Tibial nerve (tissue), 4 donors: ENCODE results near the gene BTD. TPM values are rescaled to one million over a fixed set of nuclear protein-coding genes. Genes with fewer than 3 reads are reported as not detected.

Experiments used
- DNase-seq, 2 donors: peaks; one replicate each; pipeline ENCODE4 v3.0.0-alpha.2; 2019; ENCODE audit warnings: low spot score in 2 of 2
- H3K27ac ChIP-seq, 4 donors: fragments of 200-600 bp; sonication (generic) in 3 of 4; one replicate each; pipeline ENCODE4 v1.5.1; 2017 to 2019; ENCODE audit warnings: mild to moderate bottlenecking in 1 of 4
- H3K27me3 ChIP-seq, 2 donors: fragments of 200-600 bp; sonication (generic) in 1 of 2; one replicate each; pipeline versions ENCODE4 v1.5.1 to v1.6.0; 2017 to 2019
- H3K36me3 ChIP-seq, 3 donors: fragments of 200-600 bp; sonication (generic); one replicate each; pipeline ENCODE4 v1.5.1; 2018 to 2019
- H3K4me1 ChIP-seq, 4 donors: fragments of 200-600 bp; sonication (generic) in 3 of 4; one replicate each; pipeline ENCODE4 v1.5.1; 2017 to 2019
- H3K4me3 ChIP-seq, 4 donors: fragments of 200-600 bp; sonication (generic) in 3 of 4; one replicate each; pipeline ENCODE4 v1.5.1; 2017 to 2019; ENCODE audit warnings: mild to moderate bottlenecking in 1 of 4, moderate library complexity in 1 of 4
- H3K9me3 ChIP-seq, 4 donors: fragments of 200-600 bp; sonication (generic) in 3 of 4; one replicate each; pipeline ENCODE4 v1.5.1; 2017 to 2019
- CTCF ChIP-seq, 5 experiments: fragments of 200-600 bp in 3 of 5; fragments of 450-650 bp in 2 of 5; sonication (generic) in 3 of 5; IDR thresholded peaks; one replicate each; pipeline ENCODE4 v1.5.1; 2016 to 2019; ENCODE audit warnings: antibody characterized with exemption in 5 of 5, mild to moderate bottlenecking in 3 of 5, moderate library complexity in 2 of 5
- EP300 ChIP-seq, 2 donors: sonication (generic); formaldehyde crosslinking; IDR thresholded peaks; one replicate each; pipeline ENCODE4 v1.6.1; 2017; ENCODE audit warnings: antibody characterized with exemption in 2 of 2, mild to moderate bottlenecking in 1 of 2
- POLR2A ChIP-seq, 2 donors: fragments of 450-650 bp; IDR thresholded peaks; one replicate each; pipeline ENCODE4 v1.6.1; 2017; ENCODE audit warnings: antibody characterized with exemption in 2 of 2, mild to moderate bottlenecking in 2 of 2, moderate library complexity in 2 of 2
- WGBS, 2 donors: methylation state at CpG; one replicate each; pipeline ENCODE4 v1.1.5; 2018; 5-methylcytosine and 5-hydroxymethylcytosine counted together
- total RNA-seq, 4 donors: library from RNA; depleted of rRNA; stranded (reverse); fragments of >200 nt; gene quantifications; one replicate each; pipeline ENCODE4 v1.1.0, GENCODE V29; 2016

The BTD gene
- total RNA-seq, 4 donors from 2014 or later = 14.4 to 50.0 (median 40.2) TPM

- no peaks in the 10 kb centered on the region for H3K27me3 ChIP-seq
- H3K9me3 ChIP-seq = no peaks in the 10 kb centered on the region
- no peak for DNase-seq
- TF ChIP-seq EP300 (IDR thresholded peaks at IDR 0.05) (no peak), POLR2A (IDR thresholded peaks at IDR 0.05) (no peak), CTCF (IDR thresholded peaks at IDR 0.05) (no peak)
- H3K4me1 ChIP-seq = no peaks in the 10 kb centered on the region
- WGBS, 2 donors = 90 to 91% methylated on average over 5 of the region's 5 CpGs
- peaks cover 0 to 40% (median 0%) of the 10 kb centered on the region in 3 donors for H3K36me3 ChIP-seq
- H3K27ac ChIP-seq = no peak overlapping the region
- no peak overlapping the region for H3K4me3 ChIP-seq
Measured at GRCh38 chr3:15665510-15666150, 64.1 kb downstream of the BTD start.

- H3K4me3 ChIP-seq = no peak overlapping the region
- TF ChIP-seq EP300 (IDR thresholded peaks at IDR 0.05) = no peak
- no peak for TF ChIP-seq POLR2A (IDR thresholded peaks at IDR 0.05)
- TF ChIP-seq CTCF (IDR thresholded peaks at IDR 0.05) = no peak
- WGBS, 2 donors = 92 to 93% methylated on average over 5 of the region's 5 CpGs
- no peaks in the 10 kb centered on the region for H3K27me3 ChIP-seq
- H3K27ac ChIP-seq = no peak overlapping the region
- no peaks in the 10 kb centered on the region for H3K9me3 ChIP-seq
- no peak for DNase-seq
- H3K36me3 ChIP-seq = peaks cover 0 to 45% (median 0%) of the 10 kb centered on the region in 3 donors
- no peaks in the 10 kb centered on the region for H3K4me1 ChIP-seq
Measured at GRCh38 chr3:15666277-15666676, 64.7 kb downstream of the BTD start.

GRCh38 chr3:15667484-15667883 is 65.9 kb downstream of the BTD start:
- Histone ChIP-seq H3K9me3 (no peaks in the 10 kb centered on the region), H3K27ac (no peak overlapping the region), H3K36me3 (peaks cover 0 to 57% (median 0%) of the 10 kb centered on the region in 3 donors), H3K27me3 (no peaks in the 10 kb centered on the region), H3K4me1 (no peaks in the 10 kb centered on the region), H3K4me3 (no peak overlapping the region)
- 92 to 96% methylated on average over 3 of the region's 3 CpGs for WGBS, 2 donors
- TF ChIP-seq EP300 (IDR thresholded peaks at IDR 0.05) (no peak), POLR2A (IDR thresholded peaks at IDR 0.05) (no peak), CTCF (IDR thresholded peaks at IDR 0.05) (no peak)
- DNase-seq = no peak

GRCh38 chr3:15673536-15673935 is 72.0 kb downstream of the BTD start:
- no peaks in the 10 kb centered on the region for H3K27me3 ChIP-seq
- WGBS, 2 donors = 84 to 92% methylated on average over 1 of the region's 1 CpG
- H3K9me3 ChIP-seq = no peaks in the 10 kb centered on the region
- DNase-seq = no peak
- no peak for TF ChIP-seq CTCF (IDR thresholded peaks at IDR 0.05)
- no peak for TF ChIP-seq POLR2A (IDR thresholded peaks at IDR 0.05)
- no peak overlapping the region for H3K4me3 ChIP-seq
- no peaks in the 10 kb centered on the region for H3K4me1 ChIP-seq
- no peak overlapping the region for H3K27ac ChIP-seq
- peaks cover 0 to 88% (median 2%) of the 10 kb centered on the region in 3 donors for H3K36me3 ChIP-seq

GRCh38 chr3:15676259-15676658 is 74.7 kb downstream of the BTD start:
- no peaks in the 10 kb centered on the region for H3K9me3 ChIP-seq
- no peaks in the 10 kb centered on the region for H3K27me3 ChIP-seq
- no peak overlapping the region for H3K27ac ChIP-seq
- H3K36me3 ChIP-seq = peaks cover 0 to 81% (median 2%) of the 10 kb centered on the region in 3 donors
- TF ChIP-seq EP300 (IDR thresholded peaks at IDR 0.05) = no peak
- TF ChIP-seq POLR2A (IDR thresholded peaks at IDR 0.05) = no peak
- TF ChIP-seq CTCF (IDR thresholded peaks at IDR 0.05) = no peak
- no peak overlapping the region for H3K4me3 ChIP-seq
- 86 to 95% methylated on average over 2 of the region's 2 CpGs for WGBS, 2 donors
- no peak for DNase-seq
- no peaks in the 10 kb centered on the region for H3K4me1 ChIP-seq
